Spleen (tissue), 7 donors: ENCODE data around the gene THSD7A.

Source experiments
- CTCF ChIP-seq, 11 experiments: fragments of 200-600 bp in 7 of 11; fragments of 450-650 bp in 4 of 11; sonication (generic) in 4 of 11; IDR thresholded peaks in 8 of 11; conservative IDR thresholded peaks in 3 of 11; 1 replicate in 7 of 11; 2 replicates in 4 of 11; pipeline versions ENCODE4 v1.4.0 to v1.8.0; 2016 to 2021; ENCODE audit warnings: antibody characterized with exemption in 11 of 11, inconsistent platforms in 4 of 11, mild to moderate bottlenecking in 1 of 11
- POLR2A ChIP-seq, 3 donors: fragments of 450-650 bp; IDR thresholded peaks; one replicate each; pipeline ENCODE4 v1.5.1; 2017; ENCODE audit warnings: antibody characterized with exemption in 3 of 3, mild to moderate bottlenecking in 1 of 3
- POLR2AphosphoS5 ChIP-seq, 3 donors: sonication (generic); formaldehyde crosslinking; IDR thresholded peaks; one replicate each; pipeline ENCODE4 v1.5.1; 2017; ENCODE audit warnings: antibody characterized with exemption in 3 of 3
- donor health status: DM: no; HTN: no; CAD: no; lungs with moderate emphysema.
- donor health status: DM: no; HTN: no; CAD: no.
- donor health status: DM: no; HTN: no; CAD: no.

GRCh38 chr7:11650500-11650899, 181.5 kb downstream of the THSD7A start:
- TF ChIP-seq CTCF (IDR thresholded peaks at IDR 0.05 in 8 of 11, conservative IDR thresholded peaks at IDR 0.05 in 3 of 11): no peak
- TF ChIP-seq POLR2A (IDR thresholded peaks at IDR 0.05): no peak
- TF ChIP-seq POLR2AphosphoS5 (IDR thresholded peaks at IDR 0.05): no peak
